Activated gamma-delta T cell (primary cell): ENCODE results near the gene MGMT.

ENCODE experiments used
- DNase-seq: peaks from one replicate; lab custom pipeline; 2025; lab: John Stamatoyannopoulos, UW

MGMT gene

DNA sequence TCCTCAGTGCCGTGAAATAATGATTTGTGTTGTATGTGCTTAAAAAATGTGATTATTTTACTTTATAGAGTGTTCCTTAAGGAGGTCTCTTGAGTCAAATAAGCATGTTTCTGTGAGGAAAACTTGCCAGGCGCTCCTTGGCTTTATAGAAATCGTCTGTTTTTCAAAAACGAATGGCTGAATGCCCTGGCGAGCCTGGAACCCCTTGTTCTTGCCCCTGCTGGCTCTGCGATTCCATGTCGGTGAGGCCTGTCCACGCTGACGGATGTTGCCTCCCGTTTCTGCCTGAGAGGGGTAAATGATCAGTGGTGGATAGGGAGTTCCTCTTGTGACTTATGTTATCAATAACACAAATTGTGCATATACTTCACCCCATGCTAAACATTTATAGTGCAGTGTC is 75.5 kb downstream of the MGMT start:
- DNase-seq = no peak

DNA sequence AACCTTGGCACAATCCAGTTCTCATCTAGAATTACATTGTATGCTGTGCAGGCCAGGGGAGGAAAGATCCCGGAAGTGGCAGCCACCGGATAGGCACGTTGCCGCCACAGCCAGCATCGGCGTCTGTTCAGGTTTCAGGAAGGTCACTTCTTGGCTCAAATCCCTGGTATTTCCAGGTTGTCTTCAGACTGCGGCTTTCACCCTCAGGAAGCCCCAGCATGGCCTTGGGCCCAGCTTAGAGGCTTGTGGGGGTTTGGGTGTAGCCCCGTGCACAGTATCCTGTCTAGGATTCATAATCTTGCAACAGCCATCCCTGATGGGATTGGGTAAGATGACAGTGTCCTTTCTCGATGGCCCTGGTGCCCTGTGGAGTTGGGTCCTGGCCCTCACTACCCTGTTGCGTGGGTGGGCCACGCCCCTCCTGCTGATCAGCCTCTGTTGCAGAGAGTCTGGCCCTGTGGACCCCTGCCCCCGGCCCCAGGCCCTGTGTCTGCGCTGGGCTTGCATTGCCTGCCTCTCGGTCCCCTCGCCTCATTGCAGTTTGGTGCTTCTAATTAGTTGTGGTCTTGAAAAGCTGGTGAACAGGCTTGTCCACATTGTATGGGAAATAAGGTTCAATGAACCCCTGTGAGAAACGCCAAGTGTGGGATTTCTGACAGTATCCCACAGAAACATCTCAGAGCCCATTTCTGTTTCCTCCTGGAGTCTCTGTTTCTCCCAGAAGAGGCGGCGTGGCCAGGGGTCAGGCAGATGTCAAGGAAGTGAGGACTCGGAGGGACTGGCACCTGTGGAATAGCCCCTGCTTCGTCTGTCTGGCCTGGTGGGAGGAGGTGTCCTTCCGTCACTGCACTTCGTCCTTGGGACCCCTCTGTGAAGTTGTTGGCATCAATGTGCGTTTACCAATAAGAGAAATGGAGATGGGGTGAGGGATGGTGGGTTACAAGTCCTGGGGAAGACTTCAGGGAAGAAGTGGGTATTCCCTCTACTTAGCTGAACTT is 77.5 kb downstream of the MGMT start:
- DNase-seq = no peak

DNA sequence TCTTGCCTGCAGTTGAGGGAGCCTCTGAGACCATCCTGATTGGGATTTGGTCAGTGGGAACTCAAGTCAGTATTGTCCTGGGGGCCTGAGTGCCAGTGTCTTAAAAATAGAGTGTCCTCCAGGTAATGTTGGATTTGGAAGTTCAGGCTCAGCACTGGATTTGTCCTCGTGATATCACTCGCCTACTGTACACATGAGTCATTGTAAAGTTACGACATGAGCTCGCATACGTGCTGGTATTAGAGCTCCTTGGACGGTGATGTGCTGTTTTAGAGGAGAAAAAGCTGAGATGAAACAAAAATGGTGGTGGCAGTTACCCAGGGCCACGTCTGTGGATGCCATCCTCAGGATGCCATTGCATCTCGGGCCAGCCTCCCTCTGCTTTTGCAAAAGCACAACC is 78.2 kb downstream of the MGMT start:
- DNase-seq = no peak

DNA sequence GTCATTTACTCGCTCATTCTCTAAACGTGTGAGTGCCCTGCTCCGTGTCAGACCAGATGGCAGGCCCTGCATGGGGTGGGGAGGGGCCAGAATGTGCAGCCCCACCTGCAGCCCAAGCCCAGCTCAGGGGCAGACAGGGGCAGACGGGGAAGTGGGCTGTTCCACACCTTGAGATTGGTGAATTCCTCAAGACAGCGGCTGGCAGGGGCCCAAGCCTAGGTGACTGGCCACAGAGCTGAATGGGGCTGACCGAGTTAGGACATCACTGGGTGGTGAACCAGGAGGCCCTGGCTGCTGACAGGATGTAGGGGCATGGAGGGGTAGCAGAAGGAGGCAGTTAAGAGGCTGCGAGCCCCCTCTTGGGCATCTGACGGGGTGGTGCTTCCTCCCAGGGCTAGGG is 79.1 kb downstream of the MGMT start:
- DNase-seq = no peak

DNA sequence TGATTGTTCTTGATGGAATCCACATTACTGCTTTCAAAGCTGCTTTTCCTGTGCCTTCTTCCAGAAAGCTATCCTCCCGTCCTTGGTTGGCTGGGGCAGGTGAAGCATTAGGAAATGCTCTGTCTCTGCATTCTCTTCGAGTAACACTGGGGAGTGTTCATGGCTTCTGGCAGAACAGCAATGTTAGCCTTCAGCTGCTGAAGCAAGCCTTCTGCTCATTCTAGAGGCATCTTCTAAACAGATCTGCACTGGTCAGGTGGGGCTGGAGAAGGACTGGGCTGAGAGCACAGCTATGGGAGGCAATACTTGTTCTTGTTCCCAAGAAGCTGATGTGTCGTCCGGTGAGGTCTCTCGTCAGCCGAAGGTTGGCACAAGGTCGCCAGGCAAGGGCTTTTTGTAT is 80.6 kb downstream of the MGMT start:
- DNase-seq = no peak

DNA sequence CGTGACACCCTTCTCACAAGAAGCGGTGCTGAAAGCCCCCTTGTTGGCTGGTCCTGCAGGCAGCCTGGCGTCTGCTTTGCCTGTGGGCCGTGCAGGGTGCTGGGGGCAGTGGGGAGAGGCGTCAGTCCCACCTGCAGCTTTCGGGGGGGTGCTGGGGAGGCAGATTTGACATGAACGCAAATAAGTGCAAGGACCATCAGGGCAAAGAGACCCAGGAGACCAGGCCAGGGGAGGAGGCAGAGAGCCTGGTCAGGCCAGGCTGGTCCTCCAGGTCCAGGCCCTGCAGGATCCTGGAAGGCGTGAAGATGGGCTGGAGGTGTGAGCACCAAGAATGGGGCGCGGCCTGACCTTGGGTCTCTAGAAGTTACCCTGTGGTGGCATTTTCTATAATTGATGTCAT is 81.6 kb downstream of the MGMT start:
- no peak for DNase-seq

DNA sequence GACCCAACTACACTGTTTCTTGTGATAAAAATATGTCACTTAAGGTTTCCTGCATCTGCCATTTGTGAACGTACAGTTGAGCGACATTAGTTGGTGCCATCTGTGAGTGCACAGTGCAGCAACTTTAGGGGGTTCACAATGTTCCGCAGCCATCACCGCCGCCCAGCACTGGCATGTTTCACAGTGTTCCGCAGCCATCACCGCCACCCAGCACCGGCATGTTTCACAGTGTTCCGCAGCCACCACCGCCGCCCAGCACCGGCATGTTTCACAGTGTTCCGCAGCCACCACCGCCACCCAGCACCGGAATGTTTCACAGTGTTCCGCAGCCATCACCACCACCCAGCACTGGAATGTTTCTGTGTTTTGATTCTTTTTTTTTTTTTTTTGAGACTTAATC is 83.0 kb downstream of the MGMT start:
- no peak for DNase-seq

DNA sequence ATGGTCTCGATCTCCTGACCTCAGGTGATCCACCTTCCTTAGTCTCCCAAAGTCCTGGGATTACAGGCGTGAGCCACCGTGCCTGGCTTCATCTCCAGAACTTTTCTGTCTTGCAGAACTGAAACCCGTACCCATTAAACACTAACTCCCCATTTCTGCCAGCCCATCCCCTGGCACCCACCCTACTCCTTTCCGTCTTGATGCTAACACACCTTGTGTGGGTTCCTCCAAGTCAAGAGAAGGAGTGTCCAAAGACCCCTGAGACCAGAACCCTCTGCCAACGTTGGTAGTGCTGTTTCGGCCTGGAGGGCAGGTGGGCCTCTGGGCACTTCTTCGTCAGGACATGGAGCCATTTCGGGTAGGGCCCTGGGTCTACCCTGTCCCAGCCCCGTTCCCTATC is 83.6 kb downstream of the MGMT start:
- no peak for DNase-seq

DNA sequence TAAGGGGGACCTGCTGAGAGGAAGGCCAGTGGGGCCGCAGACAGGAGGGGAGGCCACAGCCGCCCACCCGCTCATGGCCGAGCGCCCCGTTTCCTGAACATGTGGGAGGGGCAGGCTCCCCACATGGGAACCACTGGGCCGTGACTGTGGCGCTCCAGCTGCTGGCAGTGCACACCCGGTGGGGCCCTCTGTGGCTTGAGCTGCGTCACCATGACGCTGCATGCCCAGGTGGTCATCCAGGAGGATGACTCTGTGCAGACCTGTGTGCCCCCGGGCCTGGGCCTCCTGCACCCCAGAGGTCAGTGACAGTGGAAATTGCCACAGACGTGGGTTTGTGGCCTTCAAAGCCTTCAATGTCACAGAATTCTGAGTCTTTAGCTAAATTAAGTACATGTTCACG is 85.1 kb downstream of the MGMT start:
- DNase-seq = no peak

DNA sequence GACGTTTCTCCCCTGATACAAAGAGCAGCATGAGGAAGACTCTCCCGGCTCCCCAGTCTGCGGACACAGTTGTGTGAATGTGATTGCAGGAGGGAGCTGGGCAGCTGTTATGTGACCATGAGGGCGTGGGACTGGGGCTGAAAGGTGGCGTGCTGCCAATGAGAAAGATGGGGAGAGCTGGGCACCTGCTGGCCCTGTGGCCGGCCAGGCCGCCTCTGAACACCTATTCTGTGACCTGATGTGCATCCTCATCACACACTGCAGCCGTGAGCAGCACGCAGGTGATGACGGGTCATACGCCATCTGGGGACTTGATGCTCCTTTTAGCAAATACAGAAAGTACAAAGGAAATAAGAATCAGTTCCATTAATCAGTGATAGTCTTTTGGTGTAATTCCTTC is 86.9 kb downstream of the MGMT start:
- no peak for DNase-seq

DNA sequence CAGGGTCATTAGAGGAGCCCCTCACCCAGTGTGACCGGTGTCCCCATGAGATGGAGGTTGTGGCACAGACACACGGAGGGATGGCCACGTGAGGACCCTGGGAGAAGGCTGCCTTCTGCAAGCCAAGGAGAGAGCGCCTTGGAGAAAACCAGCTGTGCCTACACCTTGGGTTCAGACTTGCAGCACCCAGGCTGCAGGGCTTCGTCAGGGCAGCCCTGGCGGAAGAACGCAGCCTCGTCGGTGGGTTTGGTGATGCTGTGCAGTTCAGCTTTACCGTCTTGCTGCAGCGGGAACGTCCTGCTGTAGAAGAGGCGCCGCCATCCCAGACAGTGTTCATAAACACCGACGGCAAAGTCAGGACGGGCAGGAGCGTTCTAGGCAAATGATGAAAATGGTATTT is 89.3 kb downstream of the MGMT start:
- no peak for DNase-seq

DNA sequence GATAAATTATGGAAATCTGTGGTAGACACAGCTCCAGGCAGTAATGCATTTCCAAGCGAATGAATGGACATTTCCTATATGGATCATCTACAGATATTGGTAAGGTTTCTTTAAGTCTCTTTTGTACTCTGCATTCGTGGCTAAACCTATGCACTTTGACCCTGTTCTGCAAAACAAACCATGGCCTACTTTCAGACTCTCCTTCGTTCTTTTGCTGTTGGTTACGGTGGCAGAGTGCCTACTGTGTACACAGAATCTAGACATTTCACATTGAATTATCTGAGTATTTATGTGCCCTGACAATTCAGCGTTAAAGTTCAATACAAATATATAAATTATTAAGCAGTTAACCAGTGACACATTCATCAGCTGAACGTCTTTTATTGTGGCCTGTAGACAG is 93.3 kb downstream of the MGMT start:
- DNase-seq = no peak

DNA sequence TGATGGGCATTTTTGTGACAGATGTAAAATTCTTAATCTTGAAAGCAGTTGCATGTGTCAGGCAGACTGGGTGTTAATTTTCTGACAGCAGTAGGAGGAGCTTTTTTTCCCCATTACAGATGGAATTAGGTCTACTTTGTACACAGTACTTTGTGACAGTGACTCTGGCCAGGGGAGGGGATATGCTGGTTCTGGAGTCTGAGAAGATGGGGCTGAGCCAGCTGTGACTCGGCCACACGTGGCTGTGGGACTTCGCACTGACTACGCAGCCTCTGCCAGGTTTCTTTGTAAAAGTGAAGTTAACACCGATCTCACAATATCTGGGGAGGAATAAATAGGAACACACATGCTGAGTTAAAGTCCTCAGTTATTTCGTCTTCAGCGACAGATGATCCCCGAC is 95.4 kb downstream of the MGMT start:
- no peak for DNase-seq

DNA sequence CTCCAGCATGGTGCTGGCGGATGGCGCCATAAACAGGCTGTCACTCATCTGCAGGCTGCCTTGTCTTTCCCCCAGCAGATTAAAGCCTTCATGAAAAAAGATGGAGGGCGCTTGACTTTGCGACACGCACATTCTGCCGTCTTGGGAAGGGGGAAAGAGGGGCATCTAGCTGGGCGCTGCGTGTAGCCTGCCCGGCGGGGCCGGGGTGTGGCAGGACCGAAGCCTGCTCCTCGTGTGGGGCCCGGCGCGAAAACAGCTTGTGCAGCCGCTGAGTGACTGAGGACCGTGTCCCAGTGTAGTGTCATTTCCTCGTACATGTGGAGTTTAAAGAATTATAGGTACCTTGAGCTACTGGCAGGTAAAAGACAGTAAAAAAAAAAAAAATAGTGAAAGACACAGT is 97.9 kb downstream of the MGMT start:
- no peak for DNase-seq

DNA sequence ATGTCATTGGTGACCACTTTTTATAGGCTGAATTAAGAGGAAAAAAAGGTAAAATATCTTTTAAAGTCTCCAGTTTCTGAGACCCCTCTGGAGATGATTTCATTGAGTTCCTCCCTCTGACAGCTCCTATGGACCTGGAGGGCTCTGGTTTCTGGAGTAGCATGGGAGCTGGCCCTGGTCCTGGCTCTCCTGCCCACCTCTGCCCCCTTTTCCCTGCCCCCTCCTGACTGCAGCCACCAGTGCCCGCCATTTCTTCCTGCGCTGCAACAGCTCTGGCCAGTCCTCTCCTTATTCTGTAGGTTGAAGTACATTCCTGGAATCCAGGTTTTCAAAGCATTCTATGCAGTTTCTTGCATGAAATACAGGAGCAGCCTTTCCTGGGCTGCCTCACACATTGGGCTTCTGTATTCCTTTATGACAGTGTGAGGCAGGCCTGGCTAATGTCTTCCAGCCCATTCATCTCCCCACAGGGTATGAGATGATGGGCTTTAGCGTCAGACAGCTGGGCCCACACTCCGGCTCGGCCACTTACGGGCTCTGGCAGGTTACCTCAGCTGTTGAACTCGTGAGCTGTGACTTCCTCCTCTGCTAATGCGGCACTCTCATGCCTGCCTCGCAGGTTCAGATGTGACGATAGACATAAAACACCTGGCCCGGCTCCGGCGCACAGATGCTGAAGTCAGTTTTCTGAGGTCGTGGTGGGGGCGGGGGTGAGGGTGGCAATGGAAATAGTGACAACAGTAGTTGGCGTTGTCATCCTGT is 101.7 kb downstream of the MGMT start:
- no peak for DNase-seq

DNA sequence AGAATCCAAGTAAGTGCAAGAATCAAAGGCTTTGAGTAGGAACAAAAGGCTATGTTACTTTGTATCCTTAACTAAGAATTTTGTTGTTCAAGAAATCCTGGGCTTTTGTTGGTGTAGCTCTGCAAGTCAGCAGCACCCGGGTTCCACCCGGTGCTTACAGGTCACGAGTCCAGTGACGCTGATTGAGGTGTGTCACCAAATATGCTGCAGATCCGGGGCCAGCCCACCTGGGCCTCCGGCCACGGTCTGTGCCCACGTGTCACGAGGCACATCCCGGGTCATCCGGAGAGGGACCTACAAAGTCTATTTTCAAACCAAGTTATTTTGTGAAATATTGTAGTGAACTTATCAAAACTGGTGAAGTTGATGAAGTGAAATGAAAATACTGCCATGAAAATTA is 103.1 kb downstream of the MGMT start:
- DNase-seq = no peak

DNA sequence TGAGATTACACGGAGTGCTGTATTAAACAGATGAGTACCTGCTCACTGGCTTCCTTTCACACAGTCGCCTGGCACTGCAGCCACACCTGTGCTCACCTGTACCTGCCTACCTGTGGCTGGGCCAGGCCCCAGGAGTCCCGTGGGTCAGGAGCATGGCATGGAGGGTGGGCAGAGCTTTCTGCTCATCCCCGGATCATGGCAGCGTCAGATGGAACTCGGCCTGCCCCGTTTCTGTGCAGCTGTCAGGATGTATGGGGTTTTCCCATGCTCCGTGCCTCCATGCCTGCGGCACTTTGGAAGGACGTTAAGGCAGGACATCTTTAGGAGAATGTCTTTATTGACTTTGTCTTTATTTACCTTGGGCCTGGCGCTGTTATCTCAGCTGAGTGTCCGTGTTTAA is 112.2 kb downstream of the MGMT start:
- no peak for DNase-seq

DNA sequence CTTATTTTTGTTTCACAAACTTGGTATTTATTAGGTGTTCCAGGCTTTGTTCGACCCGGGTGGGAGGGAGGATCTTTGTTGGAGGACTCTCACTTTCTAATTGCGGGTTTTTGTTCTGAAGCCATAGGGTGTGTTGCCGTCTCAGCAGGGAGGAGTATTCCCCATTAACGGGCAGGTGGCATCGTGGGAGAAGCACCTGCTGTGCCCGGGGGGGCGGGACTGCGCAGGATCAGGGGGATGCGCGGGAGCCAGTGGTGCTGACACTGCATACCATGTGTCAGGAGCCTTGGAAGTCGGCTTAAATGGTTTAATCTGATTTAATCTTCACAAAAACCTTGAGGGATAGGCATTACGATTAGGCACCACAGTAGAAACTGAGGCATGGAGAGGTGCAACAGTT is 113.0 kb downstream of the MGMT start:
- DNase-seq = no peak

DNA sequence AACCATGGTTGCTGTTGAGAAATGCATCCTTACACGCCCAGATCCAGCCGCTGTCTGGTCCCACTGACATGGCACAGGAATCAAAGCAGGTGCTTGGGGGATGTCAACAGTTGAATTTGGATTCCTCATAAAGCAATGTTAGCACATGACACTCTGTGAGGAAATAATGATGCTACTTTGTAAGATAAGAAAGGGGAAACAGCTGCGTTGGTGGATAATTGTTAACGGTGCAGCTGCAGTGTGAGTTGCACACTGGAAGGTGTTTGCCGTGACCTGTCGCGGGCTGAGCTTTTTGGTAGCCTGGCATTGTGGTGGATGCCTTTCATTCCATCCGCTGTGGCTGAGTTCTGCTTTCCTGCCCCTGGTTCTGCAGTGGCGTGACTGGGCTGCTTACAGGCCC is 113.9 kb downstream of the MGMT start:
- DNase-seq = no peak

DNA sequence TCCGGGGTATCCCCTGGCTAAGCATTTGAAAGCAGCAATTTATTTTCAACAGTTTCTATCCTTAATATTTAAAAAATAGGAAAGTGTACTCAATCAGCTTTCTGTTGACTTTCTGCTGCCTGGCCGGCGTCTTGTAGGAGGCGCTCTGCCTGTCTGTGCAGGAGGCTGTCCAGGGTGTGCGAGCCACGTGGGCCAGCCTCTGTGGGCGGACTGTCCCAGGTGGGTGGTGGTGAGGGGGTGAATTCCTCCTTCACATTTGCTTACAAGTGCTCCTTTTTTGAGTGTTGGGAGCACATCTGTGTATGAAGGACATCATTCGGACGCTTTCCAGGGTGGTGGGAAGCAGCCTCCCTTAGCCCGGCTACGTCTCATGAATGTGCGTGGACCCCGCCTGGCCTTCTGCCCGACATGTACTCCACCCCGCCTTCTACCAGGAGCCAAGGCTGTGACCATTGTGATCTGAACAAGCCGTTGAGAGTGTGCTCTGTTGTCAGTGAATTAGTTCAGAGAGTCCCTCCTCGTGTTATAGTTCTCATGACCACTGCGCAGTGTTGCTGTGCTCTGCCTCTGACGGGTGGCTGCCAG is 114.9 kb downstream of the MGMT start:
- DNase-seq = no peak

DNA sequence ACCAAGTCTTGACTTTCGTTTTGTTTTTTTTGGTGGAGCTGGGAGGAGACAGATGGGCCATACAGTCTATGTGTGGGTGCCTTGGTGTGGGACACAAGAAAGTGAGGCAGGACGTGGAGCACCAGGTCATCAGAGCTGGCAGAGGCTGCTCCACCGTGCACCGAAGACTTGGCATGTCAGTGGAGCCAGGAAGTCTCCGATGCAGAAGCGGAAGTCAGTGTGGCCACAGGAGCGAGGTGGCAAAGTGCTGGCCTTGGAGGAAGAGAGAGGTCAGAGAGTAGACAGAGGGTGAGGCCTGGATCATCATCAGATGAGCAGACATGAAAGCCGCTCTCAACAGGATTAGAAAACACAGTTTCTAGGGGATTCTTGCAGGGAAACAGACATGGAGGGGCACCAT is 116.8 kb downstream of the MGMT start:
- DNase-seq = no peak

DNA sequence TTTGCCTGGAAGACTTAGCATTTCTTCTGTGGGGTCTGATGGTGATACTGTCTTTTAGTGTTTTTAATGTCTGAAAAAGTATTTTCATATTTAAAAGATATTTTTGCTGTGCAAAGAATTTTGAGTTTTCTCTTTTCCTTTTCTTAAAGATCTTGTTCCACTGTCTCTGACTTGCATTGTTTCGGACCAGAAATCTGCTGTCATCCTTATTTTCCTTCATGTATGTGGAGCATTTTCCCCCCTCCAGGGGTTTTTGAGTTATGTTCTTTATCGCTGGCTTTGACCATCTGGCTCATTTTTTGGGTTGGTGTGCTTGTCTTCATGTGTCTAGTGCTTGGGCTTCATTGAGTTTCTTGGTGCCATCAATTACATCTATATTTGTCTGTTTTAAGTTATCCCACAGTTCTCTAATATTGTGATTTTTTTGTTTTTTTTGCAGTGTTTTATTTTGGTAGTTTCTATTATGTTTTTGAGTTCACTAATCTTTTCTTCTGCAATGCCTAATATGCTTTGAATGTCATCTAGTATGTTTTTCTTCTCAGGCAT is 119.9 kb downstream of the MGMT start:
- DNase-seq = no peak

DNA sequence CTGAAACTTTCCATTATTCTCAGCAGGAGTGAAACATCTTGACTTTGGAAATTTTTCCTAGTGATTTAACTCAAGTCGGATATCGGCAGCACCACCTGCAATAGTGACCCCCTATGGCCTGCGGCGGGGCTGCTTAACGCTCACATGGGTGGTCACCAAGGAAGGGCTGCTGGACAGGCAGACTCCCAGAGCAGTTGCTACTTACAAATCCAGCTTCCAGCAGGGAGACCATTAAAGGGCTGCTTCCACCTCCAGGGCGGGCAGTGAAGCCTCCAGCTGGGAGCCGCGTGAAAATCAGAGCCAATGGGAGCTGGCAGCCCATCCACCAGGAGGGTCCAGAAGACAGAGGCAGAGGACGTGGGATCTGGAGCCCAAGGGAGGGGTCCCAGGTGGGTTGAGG is 122.5 kb downstream of the MGMT start:
- no peak for DNase-seq
